Glutamatergic neuron (in vitro differentiated cells): Measurements from ENCODE around the gene TGM3. TPM values are rescaled to one million over a fixed set of nuclear protein-coding genes. Genes with fewer than 3 reads are reported as not detected.

Experiments used
- DNase-seq: peaks from one replicate; pipeline ENCODE4 v3.0.0; 2022
- H3K27ac Mint-ChIP-seq: one replicate; pipeline ENCODE4 v1.8.0; 2020; ENCODE audit warnings: mild to moderate bottlenecking, mixed read lengths, inconsistent platforms; ENCODE audit not compliant: unreplicated experiment
- H3K27me3 Mint-ChIP-seq: one replicate; pipeline ENCODE4 v1.8.0; 2020; ENCODE audit warnings: mild to moderate bottlenecking, moderate library complexity, mixed read lengths, inconsistent platforms; ENCODE audit not compliant: unreplicated experiment
- H3K36me3 Mint-ChIP-seq: one replicate; pipeline ENCODE4 v1.8.0; 2020; ENCODE audit warnings: mild to moderate bottlenecking, mixed read lengths, inconsistent platforms; ENCODE audit not compliant: unreplicated experiment
- H3K4me1 Mint-ChIP-seq: one replicate; pipeline ENCODE4 v1.8.0; 2020; ENCODE audit warnings: mild to moderate bottlenecking, low read depth, mixed read lengths, inconsistent platforms; ENCODE audit not compliant: unreplicated experiment
- H3K4me3 Mint-ChIP-seq: one replicate; pipeline ENCODE4 v1.8.0; 2020; ENCODE audit warnings: mild to moderate bottlenecking, mixed read lengths, inconsistent platforms; ENCODE audit not compliant: unreplicated experiment
- H3K9me3 Mint-ChIP-seq: one replicate; pipeline ENCODE4 v1.8.0; 2020; ENCODE audit warnings: mild to moderate bottlenecking, moderate library complexity, mixed read lengths, inconsistent platforms; ENCODE audit not compliant: unreplicated experiment
- CTCF ChIP-seq: fragments of 200-600 bp; sonication (generic); IDR thresholded peaks from one replicate; pipeline ENCODE4 v1.5.0; 2021; ENCODE audit not compliant: partially characterized antibody, unreplicated experiment
- total RNA-seq: library from RNA; stranded (reverse); fragmentation: NEBNext Ultra II Directional; extraction: Animal tissue kit (Norgen Biotek cat#: 25700); gene quantifications from one replicate; pipeline ENCODE4 v1.2.1, GENCODE V29; 2021; ENCODE audit not compliant: unreplicated experiment

The TGM3 gene
- total RNA-seq, 1 donor from 2014 or later: not detected

GRCh38 chr20:2364044-2364443, 68.2 kb downstream of the TGM3 start:
- no peak overlapping the region for H3K4me3 Mint-ChIP-seq

GRCh38 chr20:2365091-2365490, 69.3 kb downstream of the TGM3 start:
- H3K4me3 Mint-ChIP-seq: no peak overlapping the region
- no peaks in the 10 kb centered on the region for H3K4me1 Mint-ChIP-seq

More at GRCh38 chr20:2364044-2364443, 68.2 kb downstream of the TGM3 start:
- H3K9me3 Mint-ChIP-seq: no peaks in the 10 kb centered on the region
- H3K27ac Mint-ChIP-seq: no peak overlapping the region
- peaks cover 5% of the 10 kb centered on the region for H3K36me3 Mint-ChIP-seq
- DNase-seq: no peak
- no peaks in the 10 kb centered on the region for H3K4me1 Mint-ChIP-seq
- H3K27me3 Mint-ChIP-seq: peaks cover 3% of the 10 kb centered on the region
- TF ChIP-seq CTCF: no peak

GRCh38 chr20:2365666-2366065, 69.9 kb downstream of the TGM3 start:
- no peaks in the 10 kb centered on the region for H3K27me3 Mint-ChIP-seq
- no peaks in the 10 kb centered on the region for H3K4me1 Mint-ChIP-seq
- no peaks in the 10 kb centered on the region for H3K9me3 Mint-ChIP-seq
- peaks cover 2% of the 10 kb centered on the region for H3K36me3 Mint-ChIP-seq
- H3K4me3 Mint-ChIP-seq: no peak overlapping the region
- no peak for TF ChIP-seq CTCF
- no peak overlapping the region for H3K27ac Mint-ChIP-seq
- DNase-seq: no peak

More at GRCh38 chr20:2365091-2365490, 69.3 kb downstream of the TGM3 start:
- TF ChIP-seq CTCF: no peak
- no peak overlapping the region for H3K27ac Mint-ChIP-seq
- H3K27me3 Mint-ChIP-seq: no peaks in the 10 kb centered on the region
- no peak for DNase-seq
- H3K36me3 Mint-ChIP-seq: peaks cover 5% of the 10 kb centered on the region
- H3K9me3 Mint-ChIP-seq: no peaks in the 10 kb centered on the region

- Mint-ChIP-seq H3K9me3 (no peaks in the 10 kb centered on the region), H3K27me3 (no peaks in the 10 kb centered on the region), H3K27ac (no peak overlapping the region), H3K36me3 (no peaks in the 10 kb centered on the region), H3K4me1 (no peaks in the 10 kb centered on the region), H3K4me3 (no peak overlapping the region)
- DNase-seq: no peak
- TF ChIP-seq CTCF: no peak
Observed at GRCh38 chr20:2368621-2369020, 72.8 kb downstream of the TGM3 start.

GRCh38 chr20:2373098-2373497, 77.3 kb downstream of the TGM3 start:
- DNase-seq: no peak
- H3K27me3 Mint-ChIP-seq: no peaks in the 10 kb centered on the region
- H3K9me3 Mint-ChIP-seq: no peaks in the 10 kb centered on the region
- TF ChIP-seq CTCF: no peak
- H3K27ac Mint-ChIP-seq: no peak overlapping the region
- no peaks in the 10 kb centered on the region for H3K36me3 Mint-ChIP-seq
- peaks cover 1% of the 10 kb centered on the region for H3K4me1 Mint-ChIP-seq
- no peak overlapping the region for H3K4me3 Mint-ChIP-seq
